Raji (cell line): ENCODE data around the gene LY6G5B.

Experiments used
- POLR2A ChIP-seq: IDR thresholded peaks from 2 replicates; pipeline ENCODE4 v1.6.1; 2011; ENCODE audit warnings: low read depth, low read length, control low read depth; ENCODE audit not compliant: insufficient read depth

The LY6G5B gene

DNA sequence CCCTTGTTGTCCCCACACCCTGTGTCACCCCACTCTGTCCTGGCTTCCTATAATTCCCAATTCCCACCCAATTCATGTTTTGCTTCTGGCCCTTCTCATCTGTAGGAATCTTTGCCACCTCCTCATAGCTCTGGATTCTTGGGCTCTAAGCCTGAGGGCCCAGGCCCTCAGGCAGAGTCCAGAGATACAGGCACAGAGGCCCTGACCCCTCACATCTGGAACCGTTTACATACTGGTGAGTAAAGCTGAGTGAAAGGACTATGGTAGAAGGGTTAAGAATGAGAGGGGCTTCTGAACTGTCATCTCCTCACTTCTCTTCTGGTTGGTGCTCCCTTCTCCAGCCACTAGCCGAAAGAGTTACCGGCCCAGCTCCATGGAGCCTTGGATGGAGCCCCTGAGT lies 35.6 kb upstream of the LY6G5B start:
- no peak for TF ChIP-seq POLR2A

DNA sequence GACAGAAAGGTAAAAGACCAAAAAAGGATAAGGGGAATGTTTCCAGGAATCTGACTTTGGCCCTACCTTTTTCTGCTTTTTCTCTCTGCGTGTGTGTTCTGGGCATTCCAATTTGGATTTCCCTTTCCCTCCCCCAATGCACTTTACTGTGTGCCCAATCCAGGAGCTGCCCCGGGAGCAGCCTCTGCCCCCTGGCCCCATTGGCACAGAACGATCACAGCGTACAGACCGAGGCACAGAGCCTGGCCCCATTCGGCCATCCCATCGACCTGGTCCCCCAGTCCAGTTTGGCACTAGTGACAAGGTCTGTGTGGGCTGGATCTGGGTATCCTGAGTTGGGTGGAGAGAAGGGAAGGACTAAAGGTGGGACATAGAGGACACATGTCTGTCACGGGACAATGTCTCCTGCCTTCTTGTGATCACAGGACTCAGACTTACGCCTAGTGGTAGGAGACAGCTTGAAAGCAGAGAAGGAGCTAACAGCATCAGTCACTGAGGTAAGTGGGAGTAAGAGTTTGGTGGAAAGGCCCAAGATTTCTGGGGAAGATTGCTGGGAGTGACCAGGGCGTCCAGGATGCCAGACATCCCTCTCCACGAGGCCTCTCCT lies 34.7 kb upstream of the LY6G5B start:
- TF ChIP-seq POLR2A, result no peak

DNA sequence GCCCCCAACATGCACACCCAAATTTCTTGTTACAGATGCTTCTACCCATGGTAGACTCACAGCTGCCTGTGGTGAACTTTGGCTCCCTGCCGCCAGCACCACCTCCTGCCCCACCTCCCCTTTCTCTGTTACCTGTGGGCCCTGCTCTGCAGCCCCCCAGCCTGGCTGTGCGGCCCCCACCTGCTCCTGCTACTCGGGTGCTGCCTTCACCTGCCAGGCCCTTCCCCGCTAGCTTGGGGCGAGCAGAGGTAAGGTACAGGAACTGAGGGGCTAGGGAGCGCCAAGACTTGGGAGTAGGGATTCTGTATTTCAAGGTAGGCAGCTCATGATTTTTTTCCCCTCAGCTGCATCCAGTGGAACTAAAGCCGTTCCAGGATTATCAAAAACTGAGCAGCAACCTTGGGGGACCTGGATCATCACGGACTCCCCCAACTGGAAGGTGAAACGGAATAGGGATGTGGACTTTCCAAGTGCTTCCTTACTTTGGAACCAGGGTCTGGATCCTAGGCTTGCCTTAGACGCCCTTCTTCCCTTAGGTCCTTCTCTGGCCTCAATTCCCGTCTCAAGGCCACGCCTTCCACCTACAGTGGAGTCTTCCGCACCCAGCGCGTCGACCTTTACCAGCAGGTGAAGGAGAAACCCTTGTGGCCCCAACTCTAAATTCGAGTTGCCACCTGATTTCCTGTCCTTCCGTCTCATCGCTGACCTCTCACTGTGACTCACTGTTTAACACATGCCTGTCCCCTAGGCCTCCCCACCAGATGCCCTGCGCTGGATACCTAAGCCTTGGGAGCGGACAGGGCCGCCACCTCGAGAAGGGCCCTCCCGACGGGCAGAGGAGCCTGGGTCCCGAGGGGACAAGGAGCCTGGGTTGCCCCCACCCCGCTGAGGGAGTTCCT lies 32.8 kb upstream of the LY6G5B start:
- no peak for TF ChIP-seq POLR2A

DNA sequence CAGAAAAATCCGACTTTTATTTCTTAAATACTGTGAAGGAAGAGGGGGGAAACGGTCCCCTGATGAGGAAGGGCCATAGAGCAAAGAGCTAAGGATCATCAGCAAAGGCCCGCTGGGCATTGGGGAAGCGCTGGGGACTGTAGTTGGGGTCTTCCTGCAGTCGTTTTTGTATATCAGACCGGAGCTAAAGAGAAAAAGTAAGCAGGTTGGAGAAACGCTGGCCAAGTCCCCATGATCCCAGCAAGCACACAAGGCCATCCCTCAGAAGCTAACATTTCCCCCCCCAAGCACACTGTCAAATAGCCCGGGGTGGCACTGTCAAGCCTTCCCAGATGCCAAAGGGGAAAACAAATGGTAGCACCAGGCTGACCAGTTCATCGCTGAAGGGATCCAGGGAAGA lies 30.7 kb upstream of the LY6G5B start:
- TF ChIP-seq POLR2A, result no peak

DNA sequence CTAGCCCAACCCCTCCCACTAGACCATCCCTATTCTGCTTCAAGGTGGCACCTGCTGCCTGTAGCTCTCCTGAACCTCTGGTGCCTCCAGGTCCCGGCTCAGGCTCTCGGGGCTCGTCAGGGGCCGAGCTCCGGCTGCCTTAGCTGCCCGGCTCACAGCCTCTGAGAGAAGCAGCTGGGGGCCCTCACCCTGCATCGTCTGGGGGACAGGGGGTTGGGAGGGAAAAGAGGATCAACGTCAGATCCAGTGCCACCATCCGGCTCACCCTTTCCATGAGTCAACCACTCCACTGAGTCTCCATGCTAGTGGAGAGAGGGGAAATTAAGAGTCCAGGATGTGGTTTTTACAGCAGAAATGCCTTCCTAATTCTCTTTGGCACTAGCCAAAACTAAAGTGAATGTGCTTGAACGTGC lies 30.3 kb upstream of the LY6G5B start:
- no peak for TF ChIP-seq POLR2A

DNA sequence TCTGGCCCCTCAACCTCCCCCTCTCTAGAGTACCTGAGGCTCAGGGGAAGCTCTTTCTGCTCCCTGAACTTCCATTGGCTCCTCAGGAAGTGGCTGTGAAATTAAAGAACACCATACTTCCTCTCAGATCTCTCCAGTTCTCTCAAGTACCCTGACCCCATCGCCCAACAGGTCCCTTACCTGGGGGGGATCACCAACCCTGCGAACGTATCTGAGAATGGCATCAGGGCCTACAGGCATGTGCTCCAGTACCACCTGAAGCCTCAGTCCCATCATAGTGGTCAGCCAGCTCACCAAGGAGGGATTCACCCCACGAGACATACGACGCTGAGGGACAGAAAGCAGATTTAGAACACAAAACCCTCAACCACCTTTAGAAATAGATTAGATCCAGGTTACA lies 29.2 kb upstream of the LY6G5B start:
- no peak for TF ChIP-seq POLR2A

DNA sequence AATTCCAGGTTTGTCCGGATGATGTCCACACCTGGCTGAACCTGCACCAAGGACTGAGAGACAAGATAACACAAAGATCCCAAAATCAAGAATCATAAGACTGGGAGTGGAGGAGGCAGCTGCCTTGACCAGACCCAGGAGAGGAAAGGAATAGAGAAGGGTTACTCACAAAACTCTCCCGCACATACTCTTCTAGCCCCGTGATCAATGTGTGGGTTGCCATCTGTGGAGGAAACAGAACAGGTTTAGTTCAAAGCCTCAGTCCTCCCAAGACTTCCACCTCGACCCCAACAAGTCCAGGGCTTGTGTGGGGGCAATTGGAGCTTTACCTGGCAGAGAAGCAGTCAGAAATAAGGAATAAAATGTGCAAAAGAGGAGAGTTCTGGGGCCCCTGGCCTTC lies 28.4 kb upstream of the LY6G5B start:
- TF ChIP-seq POLR2A, result no peak

DNA sequence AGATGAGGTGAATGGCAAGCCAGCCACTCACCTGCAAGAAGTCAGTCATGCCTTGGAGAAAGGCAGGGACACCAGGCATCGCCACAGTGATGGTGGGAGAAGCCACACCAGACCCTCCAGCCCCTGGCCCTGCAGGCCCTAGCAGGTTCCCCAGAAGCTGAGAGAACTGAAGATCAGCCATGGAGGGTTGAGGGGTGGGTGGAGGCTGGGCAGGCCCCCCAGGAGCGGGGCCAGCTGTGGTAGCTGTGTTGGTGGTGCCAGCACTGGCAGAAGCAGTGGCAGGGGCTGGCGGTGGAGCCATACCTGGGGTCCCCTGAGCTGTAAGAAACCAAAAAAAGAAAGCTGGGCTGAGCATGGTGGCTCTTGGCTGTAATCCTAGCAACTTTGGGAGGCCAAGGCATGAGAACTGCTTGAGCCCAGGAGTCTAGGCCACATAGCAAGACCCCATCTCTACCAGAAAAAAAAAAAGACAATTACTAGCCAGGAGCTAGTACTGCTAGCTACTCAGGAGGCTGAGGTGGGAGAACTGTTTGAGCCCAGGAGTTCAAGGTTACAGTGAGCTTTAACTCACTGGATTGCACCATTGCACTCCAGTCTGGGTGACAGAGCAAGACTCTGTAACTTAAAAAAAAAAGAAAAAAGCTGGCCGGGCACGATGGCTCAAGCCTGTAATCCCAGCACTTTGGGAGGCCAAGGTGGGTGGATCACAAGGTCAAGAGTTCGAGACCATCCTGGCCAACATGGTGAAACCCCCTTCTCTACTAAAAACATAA lies 26.8 kb upstream of the LY6G5B start:
- TF ChIP-seq POLR2A, result no peak

DNA sequence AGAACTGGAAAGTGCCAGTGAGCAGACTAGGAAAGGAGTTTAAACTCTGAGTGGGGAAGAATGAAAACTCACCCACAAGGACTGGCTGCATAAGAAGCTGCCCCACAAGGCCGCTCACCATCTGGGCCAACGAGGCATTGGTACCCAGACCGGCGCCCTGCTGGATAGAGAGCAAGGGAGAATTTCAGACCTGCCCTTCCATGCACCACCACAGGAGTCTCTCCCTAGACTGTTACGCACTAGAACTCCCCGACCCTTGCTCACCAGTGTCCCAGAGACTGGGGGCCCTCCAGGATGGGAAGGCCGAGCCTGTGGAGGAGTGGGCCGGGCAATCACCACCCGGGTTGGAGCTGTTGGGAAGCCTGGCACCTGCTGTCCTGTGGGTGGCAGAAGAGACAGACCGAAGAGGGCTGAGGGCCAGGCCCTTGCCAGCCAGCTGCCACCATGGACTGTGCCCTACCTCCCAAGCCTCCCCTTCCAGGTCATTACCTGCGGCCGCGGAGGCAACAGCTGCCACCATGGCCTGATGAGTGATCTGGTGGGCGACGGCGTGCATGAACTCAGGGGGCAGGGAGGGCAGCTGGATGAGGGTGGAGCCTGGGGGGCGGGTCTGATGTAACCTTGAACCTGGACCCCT lies 25.8 kb upstream of the LY6G5B start:
- no peak for TF ChIP-seq POLR2A

DNA sequence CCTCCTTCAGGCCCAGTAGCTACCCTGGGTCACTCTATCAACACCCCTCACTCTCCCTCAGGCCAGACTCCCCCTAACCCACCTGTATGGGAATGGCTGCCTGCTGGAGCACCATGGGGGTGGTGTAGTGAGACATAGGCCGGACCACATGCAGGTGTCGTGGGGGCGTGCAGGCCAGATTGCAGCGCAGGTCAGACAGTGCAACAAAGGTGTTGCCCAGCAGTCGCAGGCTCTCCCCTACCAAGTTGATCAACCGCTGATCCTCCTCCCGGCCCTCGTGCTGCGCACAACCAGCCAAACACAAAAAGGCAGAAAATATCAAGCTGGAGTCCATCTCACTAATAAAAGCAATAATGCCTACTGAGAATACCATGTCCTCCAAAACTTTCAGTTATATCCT lies 24.5 kb upstream of the LY6G5B start:
- TF ChIP-seq POLR2A, result no peak

DNA sequence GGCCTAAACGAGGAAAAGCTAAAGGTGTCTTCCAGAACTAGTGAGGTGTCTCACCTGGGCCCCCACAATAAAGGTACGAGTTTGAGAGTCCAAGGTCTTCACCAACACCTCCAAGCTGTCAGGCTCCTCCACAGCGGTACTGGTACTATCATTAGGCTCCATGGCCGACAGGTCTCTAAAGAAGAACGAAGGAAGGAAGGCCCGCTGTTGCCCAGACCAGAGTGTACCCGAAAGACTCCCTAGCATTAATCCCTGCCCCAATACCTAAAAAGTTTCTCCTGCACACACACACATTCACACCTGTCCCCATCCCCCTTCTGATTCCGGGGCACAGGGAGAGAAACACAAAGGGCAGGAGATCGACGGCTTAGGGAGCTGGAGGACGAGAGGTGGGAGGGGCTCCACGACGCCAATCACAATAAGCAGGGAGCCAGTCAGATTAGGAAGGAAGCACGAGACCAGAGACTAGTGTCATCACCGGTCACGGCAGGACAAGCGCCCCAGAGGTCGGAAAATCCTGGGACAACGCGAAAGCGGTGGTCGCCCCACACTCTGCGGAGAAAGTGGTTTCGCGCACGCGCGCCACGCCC lies 18.1 kb upstream of the LY6G5B start:
- TF ChIP-seq POLR2A, result no peak

DNA sequence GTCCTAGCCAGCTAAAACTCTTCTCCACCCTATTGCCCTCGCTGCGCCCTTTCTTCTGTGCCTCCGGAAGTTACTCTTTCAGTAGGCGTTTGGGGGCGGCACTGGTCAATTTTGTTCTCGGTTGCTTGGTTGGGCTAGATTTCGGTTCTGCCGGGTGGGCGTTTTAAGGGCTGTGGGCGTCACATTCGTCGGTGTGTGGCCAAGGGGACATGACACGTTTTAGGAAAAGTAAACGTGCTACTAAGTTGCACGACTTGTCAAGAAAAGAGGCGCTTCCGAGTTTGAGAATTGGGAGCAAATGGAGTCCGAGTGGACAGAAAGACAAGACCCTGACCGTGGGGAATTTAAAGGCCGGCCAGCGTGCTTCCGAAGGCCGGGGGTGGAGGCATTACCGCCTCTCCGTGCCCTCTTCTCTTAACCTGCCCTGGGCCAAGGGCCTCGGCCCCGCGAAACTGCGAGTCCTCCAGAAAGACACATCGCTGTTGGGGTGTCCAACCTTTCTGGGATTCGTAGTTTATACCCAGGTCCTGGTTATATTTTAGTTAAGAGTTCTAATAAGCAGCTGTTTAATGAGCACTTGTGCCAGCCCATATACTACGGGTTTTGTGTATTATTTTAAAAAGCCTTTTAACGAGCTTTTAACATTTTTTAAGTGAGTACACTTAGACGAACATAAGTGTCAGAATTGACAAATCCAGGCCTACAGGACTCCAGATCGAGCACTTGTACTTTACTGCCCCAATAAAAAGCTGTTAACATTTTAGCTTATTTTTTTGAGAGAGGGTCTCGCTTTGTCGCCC lies 16.7 kb upstream of the LY6G5B start:
- peak; percentile 68 for TF ChIP-seq POLR2A

DNA sequence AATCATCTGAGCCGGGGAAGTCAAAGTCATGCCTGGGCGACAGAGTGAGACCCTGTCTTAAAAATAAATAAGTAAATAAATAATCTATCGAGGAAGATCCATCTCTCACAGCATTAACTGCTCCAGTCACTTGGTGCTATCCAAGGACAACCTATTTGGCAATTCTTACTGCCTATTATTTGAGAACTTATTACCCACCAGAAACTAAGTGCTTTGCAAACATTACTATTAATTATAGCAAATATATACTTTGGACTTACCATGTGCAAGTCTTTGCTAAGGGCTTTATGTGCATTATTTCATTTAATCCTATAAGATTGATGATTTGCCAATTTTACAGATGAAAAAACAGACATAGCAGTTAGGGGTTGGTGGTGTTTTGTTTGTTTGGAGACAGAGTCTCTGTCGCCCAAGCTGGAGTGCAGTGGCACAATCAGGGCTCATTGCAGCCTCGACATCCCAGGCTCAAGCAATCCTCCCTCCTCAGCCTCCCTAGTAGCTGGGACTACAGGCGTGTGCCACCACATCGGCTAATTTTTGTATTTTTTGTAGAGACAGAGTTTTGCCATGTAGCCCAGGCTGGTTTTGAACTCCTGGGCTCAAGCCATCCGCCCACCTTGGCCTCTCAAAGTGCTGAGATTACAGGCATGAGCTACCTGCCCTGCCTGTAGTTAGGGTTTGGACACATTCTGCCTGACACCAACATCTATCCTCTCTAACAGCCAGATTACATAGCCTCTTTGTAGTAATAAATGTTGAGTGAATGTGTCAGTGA lies 15.0 kb upstream of the LY6G5B start:
- TF ChIP-seq POLR2A, result no peak

DNA sequence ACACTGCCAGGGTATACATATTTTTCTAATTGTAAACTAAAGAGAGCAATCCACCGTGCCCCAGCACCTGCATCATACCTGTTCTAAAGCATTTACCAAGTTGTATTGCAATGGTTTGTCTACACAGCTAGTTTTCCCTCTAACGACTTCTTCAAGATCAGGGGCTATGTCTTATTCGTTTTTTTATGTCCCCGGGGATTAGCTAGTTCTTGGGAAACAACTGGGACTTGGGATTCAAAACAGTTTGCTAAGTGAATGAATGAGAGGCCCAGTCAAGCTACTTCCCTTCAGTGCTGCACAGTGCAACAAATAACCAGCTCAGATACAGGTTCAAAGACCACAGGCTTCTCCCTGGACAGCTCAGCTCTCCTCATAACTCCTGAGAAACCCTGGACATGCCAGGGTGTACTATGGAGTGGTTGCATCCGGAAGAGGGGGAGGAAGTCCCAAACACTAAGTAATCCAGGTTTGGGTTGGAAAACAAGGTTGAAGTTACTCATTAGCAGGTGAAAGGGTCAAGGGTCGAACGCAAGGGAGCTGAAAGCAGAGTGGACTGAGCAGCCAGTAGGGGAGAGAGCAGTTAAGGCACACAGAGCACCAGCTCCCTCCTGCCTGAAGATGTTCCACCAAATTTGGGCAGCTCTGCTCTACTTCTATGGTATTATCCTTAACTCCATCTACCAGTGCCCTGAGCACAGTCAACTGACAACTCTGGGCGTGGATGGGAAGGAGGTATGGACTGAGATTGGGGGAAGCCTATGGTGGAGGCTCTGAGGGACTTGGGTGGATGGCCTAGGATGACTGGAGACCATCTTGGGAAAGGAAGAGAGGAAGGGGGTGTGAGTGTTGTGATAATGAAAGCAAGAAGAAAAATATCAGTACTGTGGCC lies 14.2 kb upstream of the LY6G5B start, which contains the start of gene APOM:
APOM (plus strand) TSS at position 546 of the 889 bp plus-strand sequence; CDS start at position 619, 73 bp downstream.
- TF ChIP-seq POLR2A, result no peak
